ENCODE data around the gene BBS1. TPM values are rescaled to one million over a fixed set of nuclear protein-coding genes. Genes with fewer than 3 reads are reported as not detected.

The BBS1 gene
- total RNA-seq, result 39.4 and 49.4 TPM in 2 replicates

DNA sequence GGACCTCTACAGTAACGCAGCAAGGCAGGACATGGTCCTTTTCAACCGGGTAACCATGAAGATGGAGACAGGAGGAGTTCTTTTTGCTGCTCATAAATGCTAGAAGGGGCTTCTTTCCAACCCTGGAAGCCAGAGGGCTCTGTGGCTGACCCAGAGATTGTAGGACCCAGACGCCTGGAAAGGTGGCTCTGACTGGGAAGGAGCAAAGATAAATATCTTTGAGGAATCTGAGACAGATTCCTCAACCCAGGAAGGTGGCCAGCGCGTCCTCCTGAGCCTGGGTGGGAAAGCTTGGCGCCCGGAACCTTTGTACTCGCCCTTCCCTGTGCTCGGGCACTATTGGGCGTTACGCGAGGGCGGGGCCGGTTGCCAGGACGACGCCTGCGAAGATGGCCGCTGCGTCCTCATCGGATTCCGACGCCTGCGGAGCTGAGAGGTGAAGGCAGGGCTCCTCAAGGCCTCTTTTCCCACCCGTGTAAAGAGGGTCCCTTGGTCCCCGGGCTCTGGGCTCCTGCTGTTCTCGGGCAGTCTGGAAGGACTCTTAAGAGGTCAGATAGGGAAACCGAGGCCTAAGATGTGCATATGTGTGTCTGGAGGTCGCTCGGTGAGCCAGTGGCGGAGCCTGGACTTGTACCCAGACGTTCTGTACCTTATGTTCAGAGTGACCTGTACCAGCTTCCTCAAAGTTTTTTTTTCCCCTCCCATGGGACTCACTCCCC, at the start of gene BBS1:
Gene BBS1, plus strand, starts transcription at position 365 of the 719 bp plus-strand sequence. Its CDS starts 25 bp downstream, at position 390.

DNA sequence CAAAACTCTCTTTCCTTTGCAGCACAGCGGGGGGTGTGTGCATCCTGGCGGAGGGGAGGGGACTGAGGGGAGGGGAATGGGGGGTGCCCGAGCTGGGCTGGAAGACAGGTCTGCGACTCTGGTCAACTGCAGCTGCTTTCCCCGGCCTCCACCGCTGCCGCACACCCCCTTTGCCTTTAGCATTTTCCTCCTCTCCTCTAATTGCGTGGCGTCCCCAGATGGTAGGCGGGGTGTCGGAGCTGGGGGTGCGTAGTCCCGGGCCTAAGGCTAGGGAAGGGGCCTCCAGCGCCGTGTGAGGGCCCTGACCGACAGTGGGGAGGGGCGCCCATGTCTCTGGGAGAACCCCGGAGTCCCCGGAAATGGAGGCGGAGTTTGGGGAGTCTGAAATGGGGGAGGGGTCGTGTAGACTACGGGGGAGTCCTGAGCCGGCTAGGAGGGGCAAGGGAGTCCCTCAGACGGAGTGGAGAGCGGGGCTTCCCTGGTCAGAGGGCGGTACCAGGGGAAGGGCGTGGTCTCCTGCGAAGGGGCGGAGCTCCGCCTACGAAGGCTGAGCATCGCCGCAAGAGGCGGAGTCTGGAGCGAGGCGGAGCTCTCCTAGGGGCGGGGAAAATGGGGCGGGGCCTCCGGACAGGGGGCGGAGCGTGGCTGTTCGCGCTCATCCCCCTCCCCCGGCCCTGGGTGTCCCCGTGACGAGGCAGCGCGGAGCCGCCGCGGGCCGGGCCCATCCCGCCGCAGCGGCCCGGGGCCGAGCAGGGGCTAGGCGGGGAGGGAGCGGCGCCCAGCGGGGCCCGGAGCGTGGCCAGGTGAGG, 44.0 kb upstream of the BBS1 start, which contains the start of gene PELI3:
Gene PELI3, plus strand, starts transcription at position 681 of the 809 bp plus-strand sequence. CDS start 1,224 bp downstream, outside the sequence.

DNA sequence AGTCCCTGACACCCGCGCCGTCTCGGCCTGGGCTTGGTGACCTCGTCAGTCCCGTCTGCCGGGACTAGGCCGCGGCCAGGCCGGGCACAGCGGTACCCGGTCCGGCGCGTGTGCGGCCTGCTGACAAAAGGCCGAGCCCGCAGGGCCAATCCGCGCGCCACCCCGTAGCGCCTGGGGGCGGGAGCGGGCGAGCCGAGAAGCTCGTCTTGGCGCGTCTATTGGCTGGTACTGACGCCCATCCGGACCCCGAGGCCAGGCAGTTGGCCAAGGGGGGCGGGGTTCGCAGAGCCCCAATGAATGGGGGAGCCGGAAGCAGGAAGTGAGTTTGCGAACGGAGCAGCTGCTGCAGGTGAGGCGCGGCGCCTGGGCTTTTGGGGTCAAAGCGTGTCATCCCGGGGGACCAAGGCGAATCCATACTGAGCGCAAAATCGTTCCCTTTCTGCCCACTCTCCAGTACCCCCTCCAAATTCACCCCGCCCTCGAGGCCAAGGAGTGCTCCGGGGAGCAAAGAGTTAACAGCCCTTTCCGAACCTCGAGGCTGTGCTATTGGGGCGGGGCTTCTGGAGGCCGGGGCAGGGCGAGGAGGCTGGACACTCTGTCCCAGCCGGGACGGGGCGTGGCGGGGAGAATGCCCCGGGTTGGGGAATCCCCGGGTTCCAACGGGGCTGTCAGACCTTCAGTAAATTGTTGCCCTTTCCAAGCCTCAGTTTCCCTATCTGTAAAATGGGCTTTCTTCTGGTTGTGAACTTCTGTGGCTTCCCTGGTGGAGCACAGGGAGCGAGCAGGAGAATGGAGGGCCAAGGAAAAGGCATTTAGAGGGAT, 30.1 kb upstream of the BBS1 start, which contains the start of gene DPP3:
Gene DPP3, plus strand, starts transcription at position 318 of the 822 bp plus-strand sequence. CDS start 1,767 bp downstream, outside the sequence.

DNA sequence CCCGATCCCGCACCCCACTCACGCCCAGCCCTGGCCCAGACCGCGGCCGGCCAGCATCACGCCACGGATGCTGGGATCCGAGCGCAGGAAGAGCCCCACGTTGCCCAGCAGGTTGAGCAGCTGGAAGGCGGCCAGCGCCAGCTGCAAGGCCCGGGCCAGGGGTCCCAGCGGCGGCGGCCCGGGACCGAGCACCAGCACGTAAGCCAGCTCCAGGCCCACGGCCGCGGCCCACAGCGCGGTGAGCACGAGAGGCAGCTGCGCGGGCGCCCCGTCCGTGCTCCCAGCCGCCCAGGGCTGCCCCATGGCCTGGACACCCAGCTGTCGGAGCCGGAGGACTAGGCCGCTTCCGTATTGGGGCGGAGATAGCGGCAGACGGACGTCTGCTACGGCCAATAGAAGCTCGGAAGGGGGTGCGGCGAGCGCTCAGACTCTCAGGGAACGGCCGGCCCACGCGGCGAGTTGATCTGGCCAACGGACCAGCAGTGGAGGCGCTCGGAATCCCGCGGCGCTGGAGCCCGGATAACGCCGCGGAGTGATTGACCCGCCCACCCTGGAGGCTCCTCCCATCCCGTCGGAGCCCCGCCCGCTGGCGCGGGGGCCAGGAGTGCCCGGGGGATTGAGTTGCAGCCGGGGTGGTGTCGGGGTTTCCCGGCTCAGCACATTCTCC, 35.4 kb downstream of the BBS1 start, which contains the start of gene ZDHHC24:
Gene ZDHHC24, minus strand, starts transcription at position 348 of the 667 bp plus-strand sequence. Its CDS starts 45 bp downstream, at position 303.

DNA sequence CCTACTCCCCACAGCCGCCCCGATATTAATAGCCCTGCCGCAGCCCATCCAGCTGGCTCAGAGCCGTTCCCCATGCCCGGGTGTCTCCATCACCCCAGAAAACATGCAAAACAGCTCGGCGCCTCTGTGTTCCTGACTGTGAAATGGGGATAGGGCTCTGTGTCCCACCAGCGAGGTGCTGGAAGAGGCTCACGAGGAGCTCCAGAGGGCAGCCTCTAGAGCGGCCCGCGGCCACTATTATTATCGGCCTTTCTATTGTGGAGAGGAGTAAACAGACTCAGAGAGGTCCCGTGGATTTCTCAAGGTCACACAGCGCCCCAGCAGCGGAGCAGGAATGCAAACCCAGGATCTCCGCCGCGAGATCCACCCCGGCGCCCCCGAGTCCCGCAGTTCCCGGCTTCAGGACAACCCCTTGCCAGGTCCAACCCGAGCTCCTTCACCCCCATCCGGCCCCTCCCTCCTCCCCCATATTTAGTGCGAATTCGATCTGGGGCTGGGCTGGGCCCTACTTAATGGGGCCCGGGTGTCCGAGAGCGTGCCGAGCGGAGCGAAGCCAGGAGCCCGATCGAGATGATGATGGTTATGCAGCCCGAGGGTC, 36.0 kb downstream of the BBS1 start, which contains the start of gene ACTN3:
Gene ACTN3, plus strand, starts transcription at position 536 of the 598 bp plus-strand sequence. Its CDS starts 35 bp downstream, at position 571.

DNA sequence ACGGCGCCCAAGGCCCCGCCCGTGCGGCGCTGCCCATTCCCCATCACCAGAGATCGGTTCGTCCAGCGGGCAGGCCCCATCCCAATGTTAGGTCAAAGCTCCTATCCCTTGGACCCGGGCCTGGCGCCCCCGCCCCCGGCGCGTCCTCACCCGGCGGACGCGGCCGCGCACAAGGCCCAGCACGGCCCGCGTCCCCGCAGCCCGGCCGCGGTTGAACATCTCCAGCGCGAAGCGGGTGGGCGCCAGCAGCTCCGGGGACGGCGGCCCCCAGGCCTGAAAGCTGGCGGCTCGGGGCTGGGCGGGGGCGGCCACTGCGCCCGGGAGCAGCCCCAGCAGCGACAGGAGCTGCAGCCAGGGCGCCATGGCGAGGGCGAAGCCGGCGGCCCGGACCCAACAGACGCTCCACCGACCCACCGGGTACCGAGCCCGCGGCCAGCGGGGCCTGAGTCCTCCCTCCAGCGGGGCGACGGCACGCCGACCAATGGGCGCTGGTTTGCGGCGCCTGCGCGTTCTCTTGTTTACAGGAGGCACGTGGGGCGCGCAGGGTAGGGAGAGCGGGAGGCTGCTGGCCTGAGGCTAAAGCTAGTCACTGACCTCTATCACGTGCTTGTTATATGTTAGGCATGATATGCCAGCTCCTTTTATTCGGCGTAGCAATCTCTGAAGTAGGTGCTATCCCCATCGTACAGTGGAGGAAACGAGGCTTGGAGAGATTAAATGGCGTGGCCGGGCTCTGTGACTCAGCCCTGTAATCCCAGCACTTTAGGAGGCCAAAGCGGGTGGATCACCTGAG, 57.9 kb downstream of the BBS1 start, which contains the start of gene CTSF:
Gene CTSF, minus strand, starts transcription at position 483 of the 793 bp plus-strand sequence. Its CDS starts 120 bp downstream, at position 363.

Other genes starting within 250 kb of the BBS1 start
- gene RAB1B, start 242.0 kb upstream of the BBS1 start, total RNA-seq, result 93.4 and 96.5 TPM in 2 replicates
- 0.34 TPM in 1 of 2 replicates, not detected in the other for gene CNIH2, start 232.5 kb upstream of the BBS1 start, total RNA-seq
- gene YIF1A, start 221.5 kb upstream of the BBS1 start, total RNA-seq, result 98.8 and 111 TPM in 2 replicates
- gene TMEM151A, start 218.7 kb upstream of the BBS1 start, total RNA-seq, result not detected in 2 replicates
- 258 and 278 TPM in 2 replicates for gene CD248, start 193.6 kb upstream of the BBS1 start, total RNA-seq
- gene RIN1, start 174.2 kb upstream of the BBS1 start, total RNA-seq, result 18.1 and 24.7 TPM in 2 replicates
- gene BRMS1, start 165.5 kb upstream of the BBS1 start, total RNA-seq, result 29.3 and 43.7 TPM in 2 replicates
- 28.5 and 35.6 TPM in 2 replicates for gene B4GAT1, start 163.0 kb upstream of the BBS1 start, total RNA-seq
- 0.20 TPM in 1 of 2 replicates, not detected in the other for gene SLC29A2, start 138.9 kb upstream of the BBS1 start, total RNA-seq
- not detected in 2 replicates for gene NPAS4, start 89.6 kb upstream of the BBS1 start, total RNA-seq
- gene MRPL11, start 71.8 kb upstream of the BBS1 start, total RNA-seq, result 47.5 and 49.5 TPM in 2 replicates
- gene PELI3, start 43.7 kb upstream of the BBS1 start, total RNA-seq, result 6.8 and 9.0 TPM in 2 replicates
- 16.1 and 20.1 TPM in 2 replicates for gene DPP3, start 30.2 kb upstream of the BBS1 start, total RNA-seq
- gene ZDHHC24, start 35.4 kb downstream of the BBS1 start, total RNA-seq, result 17.5 and 19.3 TPM in 2 replicates
- gene ACTN3, start 36.3 kb downstream of the BBS1 start, total RNA-seq, result 0.06 TPM in 1 of 2 replicates, not detected in the other
- 105 and 122 TPM in 2 replicates for gene CTSF, start 58.0 kb downstream of the BBS1 start, total RNA-seq
- gene CCDC87, start 82.4 kb downstream of the BBS1 start, total RNA-seq, result 0.44 and 1.3 TPM in 2 replicates
- gene CCS, start 82.5 kb downstream of the BBS1 start, total RNA-seq, result 55.0 and 56.5 TPM in 2 replicates
- gene RBM14, start 106.0 kb downstream of the BBS1 start, total RNA-seq, result 23.3 and 27.1 TPM in 2 replicates
- 70.0 and 93.0 TPM in 2 replicates for gene RBM4, start 128.1 kb downstream of the BBS1 start, total RNA-seq
- gene RBM4B, start 167.3 kb downstream of the BBS1 start, total RNA-seq, result 14.9 and 16.4 TPM in 2 replicates
- gene SPTBN2, start 218.6 kb downstream of the BBS1 start, total RNA-seq, result 1.4 and 5.1 TPM in 2 replicates